Kidney epithelial cell (primary cell): ENCODE measurements around the gene CCDC138. TPM values are rescaled to one million over a fixed set of nuclear protein-coding genes. Genes with fewer than 3 reads are reported as not detected.

Source experiments
- DNase-seq: peaks from one replicate; pipeline ENCODE4 v3.0.0-alpha.2; 2010; ENCODE audit warnings: low read depth
- H3K27me3 ChIP-seq: 2 replicates; pipeline ENCODE4 v1.6.0; 2011; ENCODE audit warnings: low read length; ENCODE audit not compliant: control insufficient read depth, insufficient read depth
- H3K36me3 ChIP-seq: 2 replicates; pipeline ENCODE4 v1.5.1; 2011; ENCODE audit warnings: low read length; ENCODE audit not compliant: control insufficient read depth, insufficient read depth
- H3K4me3 ChIP-seq: 2 replicates; pipeline ENCODE4 v1.5.1; 2011; ENCODE audit warnings: low read depth, mild to moderate bottlenecking, control low read depth, low read length
- CTCF ChIP-seq: IDR thresholded peaks from 2 replicates; pipeline ENCODE4 v1.5.1; 2011; ENCODE audit warnings: mild to moderate bottlenecking, moderate library complexity, low read length, control low read depth, inconsistent platforms; ENCODE audit not compliant: insufficient read depth, poor library complexity, severe bottlenecking
- total RNA-seq: library from RNA; depleted of rRNA; stranded (reverse); fragments of >200 nt; gene quantifications from 2 replicates; pipeline ENCODE4 v1.2.3, GENCODE V29; 2015

CCDC138 gene
- total RNA-seq, 1 donor from 2014 or later, result 3.7 TPM

GRCh38 chr2:108786008-108786353 is 590 bp upstream of the CCDC138 start:
- Histone ChIP-seq H3K4me3 (peak overlapping the region; percentile 65), H3K27me3 (no peaks in the 10 kb centered on the region), H3K36me3 (peaks cover 4% of the 10 kb centered on the region)
- no peak for TF ChIP-seq CTCF
- DNase-seq, result no peak

- Histone ChIP-seq H3K36me3 (peaks cover 5% of the 10 kb centered on the region), H3K27me3 (no peaks in the 10 kb centered on the region), H3K4me3 (peak overlapping the region; percentile 65)
- DNase-seq, result no peak
- no peak for TF ChIP-seq CTCF
These were observed 608 bp downstream of the CCDC138 start for GRCh38 chr2:108787216-108787541.

GRCh38 chr2:108803045-108803736 is 16.6 kb downstream of the CCDC138 start:
- no peak for TF ChIP-seq CTCF
- Histone ChIP-seq H3K27me3 (no peaks in the 10 kb centered on the region), H3K4me3 (no peak overlapping the region), H3K36me3 (no peaks in the 10 kb centered on the region)
- DNase-seq, result no peak

DNA sequence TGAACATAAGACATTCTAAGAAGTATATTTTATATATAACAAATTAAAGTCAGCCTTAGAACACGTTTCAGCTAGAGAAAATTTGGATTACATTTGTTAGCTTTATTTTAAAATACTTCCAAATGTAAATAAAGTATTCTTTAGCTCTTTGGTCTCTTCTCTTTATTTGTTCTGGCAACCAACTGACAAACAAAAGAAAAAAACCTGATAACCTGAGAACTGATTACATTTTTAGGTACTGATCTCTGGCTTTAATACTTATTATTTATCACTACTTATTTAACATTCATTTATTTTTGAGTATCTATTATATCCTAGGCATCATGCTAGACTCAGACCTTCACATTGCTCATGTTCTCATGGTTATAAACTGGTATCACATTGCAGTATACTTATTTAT is 18.5 kb downstream of the CCDC138 start:
- H3K36me3 ChIP-seq, result no peaks in the 10 kb centered on the region
- no peak for TF ChIP-seq CTCF
- DNase-seq, result no peak
- no peak overlapping the region for H3K4me3 ChIP-seq
- H3K27me3 ChIP-seq, result no peaks in the 10 kb centered on the region

DNA sequence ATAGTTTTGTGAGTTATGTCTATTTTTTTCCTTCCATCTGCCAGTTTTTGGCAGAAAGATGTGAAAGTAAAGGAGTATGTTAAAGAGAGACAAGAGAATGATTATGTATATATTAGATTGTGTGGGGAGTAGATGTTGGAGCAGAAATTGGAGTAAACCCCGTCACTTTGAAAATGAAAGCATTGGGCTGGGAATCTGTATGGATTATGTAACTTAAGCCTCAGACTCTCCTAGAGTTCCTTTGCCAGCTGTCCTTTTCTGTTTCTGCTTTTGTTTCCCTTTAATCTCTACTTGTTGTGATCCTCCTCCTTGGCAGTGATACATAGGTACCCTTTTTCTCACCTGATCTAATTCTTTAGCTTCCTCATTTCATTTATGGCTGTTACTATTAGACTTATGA is 19.2 kb downstream of the CCDC138 start:
- TF ChIP-seq CTCF, result no peak
- H3K27me3 ChIP-seq, result no peaks in the 10 kb centered on the region
- DNase-seq, result no peak
- H3K4me3 ChIP-seq, result no peak overlapping the region
- H3K36me3 ChIP-seq, result no peaks in the 10 kb centered on the region
